HL-60 (cell line): Measurements from ENCODE around the gene ALX4.

ENCODE experiments used
- DNase-seq, 2 experiments: peaks; one replicate each; pipeline ENCODE4 v3.0.0-alpha.2; 2010 to 2020; ENCODE audit warnings: low read depth in 1 of 2, low spot score in 1 of 2
- H3K27ac ChIP-seq: fragments of 250-450 bp; sonication (Bioruptor Pico); replicated peaks from 2 replicates; pipeline ENCODE4 v1.5.1; 2020; ENCODE audit warnings: mild to moderate bottlenecking, moderate library complexity
- H3K27me3 ChIP-seq: fragments of 250-450 bp; sonication (Bioruptor Pico); 2 replicates; pipeline ENCODE4 v1.5.1; 2021; ENCODE audit warnings: mild to moderate bottlenecking, moderate library complexity; ENCODE audit not compliant: insufficient read depth, poor library complexity, severe bottlenecking
- H3K4me3 ChIP-seq: replicated peaks from 2 replicates; pipeline ENCODE4 v1.5.1; 2011; ENCODE audit warnings: mild to moderate bottlenecking, control low read depth, low read length; ENCODE audit not compliant: insufficient read depth
- CTCF ChIP-seq: IDR thresholded peaks from one replicate; pipeline ENCODE4 v1.5.1; 2011; ENCODE audit warnings: low read length, control low read depth, inconsistent platforms; ENCODE audit not compliant: insufficient read depth
- GABPA ChIP-seq: IDR thresholded peaks from 2 replicates; pipeline ENCODE4 v1.6.1; 2012; ENCODE audit warnings: low read depth
- POLR2AphosphoS5 ChIP-seq: IDR thresholded peaks from 2 replicates; pipeline ENCODE4 v1.6.1; 2012; ENCODE audit warnings: low read depth
- REST ChIP-seq: IDR thresholded peaks from 2 replicates; pipeline ENCODE4 v1.6.1; 2012; ENCODE audit warnings: low read depth; ENCODE audit not compliant: insufficient replicate concordance
- SPI1 ChIP-seq: IDR thresholded peaks from 2 replicates; pipeline ENCODE4 v1.6.1; 2012; ENCODE audit warnings: low read depth, mild to moderate bottlenecking, borderline replicate concordance

Gene ALX4

GRCh38 chr11:44342616-44343015 lies 32.7 kb upstream of the ALX4 start:
- Histone ChIP-seq H3K27ac (no peak overlapping the region), H3K27me3 (peaks cover 3% of the 10 kb centered on the region), H3K4me3 (no peak overlapping the region)
- DNase-seq, result no peak
- TF ChIP-seq CTCF (no peak), SPI1 (no peak), REST (no peak), POLR2AphosphoS5 (no peak), GABPA (no peak)

- Histone ChIP-seq H3K27ac (no peak overlapping the region), H3K27me3 (peaks cover 6% of the 10 kb centered on the region), H3K4me3 (no peak overlapping the region)
- no peak for DNase-seq
- TF ChIP-seq SPI1 (no peak), POLR2AphosphoS5 (no peak), CTCF (no peak), REST (no peak), GABPA (no peak)
These were observed 30.7 kb upstream of the ALX4 start for GRCh38 chr11:44340656-44341055.

- H3K27me3 ChIP-seq, result peaks cover 12% of the 10 kb centered on the region
These were observed 29.6 kb upstream of the ALX4 start for GRCh38 chr11:44339530-44339883.

More at GRCh38 chr11:44339530-44339883, 29.6 kb upstream of the ALX4 start:
- no peak for DNase-seq
- Histone ChIP-seq H3K27ac (no peak overlapping the region), H3K4me3 (no peak overlapping the region)
- TF ChIP-seq SPI1 (no peak), CTCF (no peak), GABPA (no peak), POLR2AphosphoS5 (no peak), REST (no peak)
